Colonic mucosa (tissue), 4 donors: ENCODE data around the gene KIAA2012. TPM values are rescaled to one million over a fixed set of nuclear protein-coding genes. Genes with fewer than 3 reads are reported as not detected.

Source experiments
- DNase-seq: peaks from one replicate; pipeline ENCODE4 v3.0.0-alpha.2; 2020
- H3K27ac ChIP-seq: fragments of 200-600 bp; one replicate; pipeline ENCODE4 v1.8.0; 2021
- H3K27me3 ChIP-seq: fragments of 200-600 bp; one replicate; pipeline ENCODE4 v1.8.0; 2021
- H3K36me3 ChIP-seq: fragments of 200-600 bp; one replicate; pipeline ENCODE4 v1.8.0; 2021
- H3K4me1 ChIP-seq: fragments of 200-600 bp; one replicate; pipeline ENCODE4 v1.8.0; 2021; ENCODE audit warnings: mild to moderate bottlenecking
- H3K4me3 ChIP-seq: fragments of 200-600 bp; one replicate; pipeline ENCODE4 v1.8.0; 2021
- H3K9ac ChIP-seq, 2 donors: one replicate each; pipeline ENCODE4 v1.7.0; 2013; ENCODE audit warnings: control low read depth in 2 of 2, low read depth in 2 of 2, low read length in 2 of 2
- H3K9me3 ChIP-seq: fragments of 200-600 bp; one replicate; pipeline ENCODE4 v1.8.0; 2021
- CTCF ChIP-seq: fragments of 200-600 bp; IDR thresholded peaks from one replicate; pipeline ENCODE4 v1.8.0; 2022; ENCODE audit warnings: antibody characterized with exemption, mild to moderate bottlenecking
- intact Hi-C: fragments of 100-400 bp; cut with DNase I; formaldehyde crosslinking; loops from one replicate; pipeline ENCODE4 v1.14.1; 2022
- total RNA-seq, 2 donors: library from RNA; stranded (reverse); fragmentation: NEBNext Ultra II Directional in 1 of 2; extraction: Animal tissue kit (Norgen Biotek cat#: 25700) in 1 of 2; gene quantifications; one replicate each; pipeline ENCODE4 v1.2.1, GENCODE V29; 2021
- donor health status: healthy.
- donor health status: DM: no; HTN: no; CAD: no.
- donor health status: DM: no; HTN: no; CAD: no.

KIAA2012 gene
- total RNA-seq, 2 donors from 2014 or later: not detected

GRCh38 chr2:202113571-202114142 lies 40.6 kb downstream of the KIAA2012 start:
- no peak overlapping the region for H3K4me3 ChIP-seq
- H3K27me3 ChIP-seq: no peaks in the 10 kb centered on the region
- no peak for TF ChIP-seq CTCF
- no peak overlapping the region for H3K9ac ChIP-seq
- no peaks in the 10 kb centered on the region for H3K36me3 ChIP-seq
- no peak for DNase-seq
- no peaks in the 10 kb centered on the region for H3K4me1 ChIP-seq
- no peak overlapping the region for H3K27ac ChIP-seq
- H3K9me3 ChIP-seq: no peaks in the 10 kb centered on the region
- intact Hi-C loops: no loop called here

- intact Hi-C loops: no loop called here
- H3K36me3 ChIP-seq: no peaks in the 10 kb centered on the region
- H3K9ac ChIP-seq: no peak overlapping the region
- H3K4me1 ChIP-seq: no peaks in the 10 kb centered on the region
- no peaks in the 10 kb centered on the region for H3K9me3 ChIP-seq
- no peak for DNase-seq
- no peak for TF ChIP-seq CTCF
- no peak overlapping the region for H3K27ac ChIP-seq
- H3K27me3 ChIP-seq: no peaks in the 10 kb centered on the region
- no peak overlapping the region for H3K4me3 ChIP-seq
Measured at GRCh38 chr2:202114291-202114690, 41.2 kb downstream of the KIAA2012 start.

GRCh38 chr2:202114795-202115194 lies 41.7 kb downstream of the KIAA2012 start:
- Histone ChIP-seq H3K27ac (no peak overlapping the region), H3K4me1 (no peaks in the 10 kb centered on the region), H3K36me3 (no peaks in the 10 kb centered on the region), H3K9ac (no peak overlapping the region), H3K4me3 (no peak overlapping the region), H3K9me3 (no peaks in the 10 kb centered on the region), H3K27me3 (no peaks in the 10 kb centered on the region)
- TF ChIP-seq CTCF: no peak
- DNase-seq: no peak
- intact Hi-C loops: no loop called here

GRCh38 chr2:202115479-202115971 lies 42.5 kb downstream of the KIAA2012 start:
- no peaks in the 10 kb centered on the region for H3K9me3 ChIP-seq
- H3K36me3 ChIP-seq: no peaks in the 10 kb centered on the region
- no peaks in the 10 kb centered on the region for H3K4me1 ChIP-seq
- no peak for TF ChIP-seq CTCF
- no peaks in the 10 kb centered on the region for H3K27me3 ChIP-seq
- intact Hi-C loops: no loop called here
- no peak overlapping the region for H3K4me3 ChIP-seq
- peak overlapping the region; percentile 9 for H3K27ac ChIP-seq
- no peak overlapping the region for H3K9ac ChIP-seq
- DNase-seq: no peak

- Histone ChIP-seq H3K4me3 (no peak overlapping the region), H3K27me3 (no peaks in the 10 kb centered on the region), H3K4me1 (no peaks in the 10 kb centered on the region), H3K27ac (no peak overlapping the region), H3K9me3 (no peaks in the 10 kb centered on the region), H3K9ac (no peak overlapping the region), H3K36me3 (no peaks in the 10 kb centered on the region)
- no peak for DNase-seq
- TF ChIP-seq CTCF: no peak
- intact Hi-C loops: no loop called here
Measured at GRCh38 chr2:202116691-202117090, 43.6 kb downstream of the KIAA2012 start.
